Thyroid gland (tissue), 4 donors: ENCODE data around the gene ADCY5. TPM values are rescaled to one million over a fixed set of nuclear protein-coding genes. Genes with fewer than 3 reads are reported as not detected.
"Not testable (repeated sequence)": the region's sequence is repeated elsewhere in the genome, so short reads cannot be mapped to it uniquely, and the experiment has no call there.

ENCODE experiments used
- DNase-seq, 2 donors: peaks; one replicate each; pipeline ENCODE4 v3.0.0-alpha.2; 2019
- H3K27ac ChIP-seq, 3 donors: fragments of 200-600 bp; sonication (generic); 1 replicate in 2 of 3; 2 replicates in 1 of 3; pipeline ENCODE4 v1.5.1; 2016 to 2019; ENCODE audit warnings: mild to moderate bottlenecking in 1 of 3, moderate library complexity in 1 of 3
- H3K27me3 ChIP-seq: fragments of 200-600 bp; sonication (generic); one replicate; pipeline ENCODE4 v1.5.1; 2019
- H3K36me3 ChIP-seq, 2 donors: fragments of 200-600 bp; sonication (generic); one replicate each; pipeline ENCODE4 v1.5.1; 2016 to 2019
- H3K4me1 ChIP-seq, 2 donors: fragments of 200-600 bp; sonication (generic); one replicate each; pipeline ENCODE4 v1.5.1; 2017 to 2019
- H3K4me3 ChIP-seq, 3 donors: fragments of 200-600 bp; sonication (generic); replicated peaks in 1 of 3; 1 replicate in 2 of 3; 2 replicates in 1 of 3; pipeline ENCODE4 v1.5.1; 2016; ENCODE audit warnings: mild to moderate bottlenecking in 1 of 3
- H3K9me3 ChIP-seq: fragments of 200-600 bp; sonication (generic); one replicate; pipeline ENCODE4 v1.5.1; 2017
- CTCF ChIP-seq, 6 experiments: fragments of 200-600 bp in 3 of 6; fragments of 450-650 bp in 3 of 6; sonication (generic) in 3 of 6; IDR thresholded peaks; one replicate each; pipeline ENCODE4 v1.5.1; 2016 to 2019; ENCODE audit warnings: antibody characterized with exemption in 6 of 6, mild to moderate bottlenecking in 2 of 6, inconsistent platforms in 1 of 6, moderate library complexity in 1 of 6
- POLR2A ChIP-seq, 2 donors: fragments of 450-650 bp; IDR thresholded peaks; one replicate each; pipeline ENCODE4 v1.6.1; 2017; ENCODE audit warnings: antibody characterized with exemption in 2 of 2, mild to moderate bottlenecking in 2 of 2, moderate library complexity in 1 of 2
- WGBS, 2 donors: methylation state at CpG; one replicate each; pipeline ENCODE4 v1.1.5; 2017; 5-methylcytosine and 5-hydroxymethylcytosine counted together
- intact Hi-C: fragments of 100-400 bp; cut with DNase I; formaldehyde crosslinking; loops from one replicate; pipeline ENCODE4 v1.15.1; 2023
- total RNA-seq, 4 donors: library from RNA; depleted of rRNA; stranded (reverse); fragments of >200 nt; gene quantifications; one replicate each; pipeline ENCODE4 v1.2.3, GENCODE V29; 2016

Gene ADCY5
- total RNA-seq, 4 donors from 2014 or later, result 0.78 to 2.7 (median 1.8) TPM

- no peak for DNase-seq
- no peaks in the 10 kb centered on the region for H3K27me3 ChIP-seq
- 100% methylated on average over 1 of the region's 1 CpG for WGBS, 2 donors
- TF ChIP-seq POLR2A (IDR thresholded peaks at IDR 0.05) (no peak), CTCF (IDR thresholded peaks at IDR 0.05) (no peak)
- intact Hi-C loops, result no loop called here
- no peak overlapping the region for H3K27ac ChIP-seq
- no peak overlapping the region for H3K4me3 ChIP-seq
- no peaks in the 10 kb centered on the region for H3K9me3 ChIP-seq
- no peaks in the 10 kb centered on the region for H3K4me1 ChIP-seq
- H3K36me3 ChIP-seq, result no peaks in the 10 kb centered on the region
Observed at GRCh38 chr3:123239756-123240155, 209.1 kb downstream of the ADCY5 start.

DNA sequence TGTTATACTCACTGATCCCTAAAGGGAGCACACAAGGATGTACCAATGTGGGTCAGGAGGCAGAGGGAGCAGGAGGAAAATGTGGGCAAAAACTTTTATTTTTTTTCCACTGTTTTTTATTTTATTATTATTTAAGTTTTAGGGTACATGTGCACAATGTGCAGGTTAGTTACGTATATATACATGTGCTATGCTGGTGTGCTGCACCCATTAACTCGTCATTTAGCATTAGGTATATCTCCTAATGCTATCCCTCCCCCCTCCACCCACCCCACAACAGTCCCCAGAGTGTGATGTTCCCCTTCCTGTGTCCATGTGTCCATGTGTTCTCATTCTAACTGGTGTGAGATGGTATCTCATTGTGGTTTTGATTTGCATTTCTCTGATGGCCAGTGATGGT, 209.7 kb downstream of the ADCY5 start:
- intact Hi-C loops, H3K9me3 ChIP-seq, H3K27ac ChIP-seq, DNase-seq, H3K36me3 ChIP-seq, H3K27me3 ChIP-seq, H3K4me3 ChIP-seq, H3K4me1 ChIP-seq: not testable (repeated sequence)
- 97 to 98% methylated on average over 2 of the region's 2 CpGs for WGBS, 2 donors

GRCh38 chr3:123236902-123237301, 212.0 kb downstream of the ADCY5 start:
- Histone ChIP-seq H3K36me3 (no peaks in the 10 kb centered on the region), H3K9me3 (no peaks in the 10 kb centered on the region), H3K27ac (no peak overlapping the region), H3K4me1 (no peaks in the 10 kb centered on the region), H3K4me3 (no peak overlapping the region), H3K27me3 (no peaks in the 10 kb centered on the region)
- no peak for TF ChIP-seq POLR2A (IDR thresholded peaks at IDR 0.05)
- TF ChIP-seq CTCF (IDR thresholded peaks at IDR 0.05), result no peak
- intact Hi-C loops, result no loop called here
- 95 to 96% methylated on average over 3 of the region's 3 CpGs for WGBS, 2 donors
- no peak for DNase-seq

Other genes with a start within 250 kb of the ADCY5 start
- 10 to 100 TPM; 22.4 to 45.2 (median 33.6) TPM for gene SEC22A, start 247.1 kb downstream of the ADCY5 start, total RNA-seq
- gene HACD2, start 136.0 kb upstream of the ADCY5 start, total RNA-seq, result 10 to 100 TPM; 27.8 to 38.3 (median 32.2) TPM